GM21390 (cell line): ENCODE measurements around the gene RMDN2.
A peak's percentile ranks its signal among the peaks of the same experiment; 100 is the strongest.
"Not testable (repeated sequence)": the region's sequence is repeated elsewhere in the genome, so short reads cannot be mapped to it uniquely, and the experiment has no call there.

Experiments used
- ATAC-seq: cut with Tn5 transposase; IDR thresholded peaks from one replicate; pipeline ENCODE4 v1.9.1; 2021; ENCODE audit not compliant: unreplicated experiment

The RMDN2 gene

GRCh38 chr2:37928377-37928776 is 3.3 kb downstream of the RMDN2 start:
- ATAC-seq = no peak

- not testable (repeated sequence) for ATAC-seq
Measured at GRCh38 chr2:37930392-37930791, 5.3 kb downstream of the RMDN2 start.

- ATAC-seq = not testable (repeated sequence)
Measured at GRCh38 chr2:37932873-37933272, 7.8 kb downstream of the RMDN2 start.

- peak; percentile 89 for ATAC-seq
Measured at GRCh38 chr2:37934591-37935513, 9.8 kb downstream of the RMDN2 start.

GRCh38 chr2:37937568-37937967 is 12.5 kb downstream of the RMDN2 start:
- not testable (repeated sequence) for ATAC-seq

GRCh38 chr2:37941267-37941666 is 16.2 kb downstream of the RMDN2 start:
- ATAC-seq = not testable (repeated sequence)

GRCh38 chr2:37944268-37944667 is 19.2 kb downstream of the RMDN2 start:
- no peak for ATAC-seq

GRCh38 chr2:37947306-37947705 is 22.2 kb downstream of the RMDN2 start:
- ATAC-seq = no peak

- ATAC-seq = not testable (repeated sequence)
Measured at GRCh38 chr2:37962018-37962739, 37.1 kb downstream of the RMDN2 start.

- not testable (repeated sequence) for ATAC-seq
Measured at GRCh38 chr2:37962740-37963121, 37.6 kb downstream of the RMDN2 start.

GRCh38 chr2:37963901-37964300 is 38.8 kb downstream of the RMDN2 start:
- not testable (repeated sequence) for ATAC-seq

GRCh38 chr2:37966326-37966725 is 41.2 kb downstream of the RMDN2 start:
- ATAC-seq = no peak

GRCh38 chr2:37969731-37970130 is 44.6 kb downstream of the RMDN2 start:
- no peak for ATAC-seq

GRCh38 chr2:37971971-37972370 is 46.9 kb downstream of the RMDN2 start:
- ATAC-seq = no peak

- no peak for ATAC-seq
Measured at GRCh38 chr2:37973615-37974353, 48.7 kb downstream of the RMDN2 start.

- no peak for ATAC-seq
Measured at GRCh38 chr2:37975808-37976207, 50.7 kb downstream of the RMDN2 start.

- no peak for ATAC-seq
Measured at GRCh38 chr2:37976411-37976810, 51.3 kb downstream of the RMDN2 start.

- ATAC-seq = no peak
Measured at GRCh38 chr2:37982147-37982582, 57.1 kb downstream of the RMDN2 start.

GRCh38 chr2:37982847-37983246 is 57.8 kb downstream of the RMDN2 start:
- no peak for ATAC-seq

- ATAC-seq = no peak
Measured at GRCh38 chr2:37983719-37984118, 58.6 kb downstream of the RMDN2 start.

- no peak for ATAC-seq
Measured at GRCh38 chr2:37984176-37984575, 59.1 kb downstream of the RMDN2 start.
